DMS153 treated with DMSO at 0.1 percent for 48 hours (cell line): ENCODE measurements around the gene DNAJC25.

Source experiments
- DNase-seq: peaks from one replicate; lab custom pipeline; 2025; ENCODE audit not compliant: unreplicated experiment; lab: John Stamatoyannopoulos, UW

The DNAJC25 gene

GRCh38 chr9:111627260-111627963 is 3.7 kb upstream of the DNAJC25 start:
- no peak for DNase-seq

- DNase-seq: no peak
Measured at GRCh38 chr9:111628411-111628810, 2.7 kb upstream of the DNAJC25 start.

- no peak for DNase-seq
Measured at GRCh38 chr9:111630182-111630963, 761 bp upstream of the DNAJC25 start.

DNA sequence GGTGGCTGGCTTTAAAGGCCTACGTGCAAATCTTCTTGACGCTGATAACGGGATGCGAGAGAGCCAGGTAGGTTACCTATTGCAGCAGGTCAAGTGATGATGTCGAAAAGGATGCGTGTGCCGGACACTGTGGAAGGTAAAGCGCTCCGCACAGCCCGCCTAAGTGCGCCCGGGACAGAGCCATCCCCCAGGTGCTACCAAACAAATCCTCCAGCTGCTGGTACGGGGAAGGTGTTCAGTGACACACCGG is 245 bp upstream of the DNAJC25 start:
- no peak for DNase-seq

- no peak for DNase-seq
Measured at GRCh38 chr9:111632060-111632459, 926 bp downstream of the DNAJC25 start.

DNA sequence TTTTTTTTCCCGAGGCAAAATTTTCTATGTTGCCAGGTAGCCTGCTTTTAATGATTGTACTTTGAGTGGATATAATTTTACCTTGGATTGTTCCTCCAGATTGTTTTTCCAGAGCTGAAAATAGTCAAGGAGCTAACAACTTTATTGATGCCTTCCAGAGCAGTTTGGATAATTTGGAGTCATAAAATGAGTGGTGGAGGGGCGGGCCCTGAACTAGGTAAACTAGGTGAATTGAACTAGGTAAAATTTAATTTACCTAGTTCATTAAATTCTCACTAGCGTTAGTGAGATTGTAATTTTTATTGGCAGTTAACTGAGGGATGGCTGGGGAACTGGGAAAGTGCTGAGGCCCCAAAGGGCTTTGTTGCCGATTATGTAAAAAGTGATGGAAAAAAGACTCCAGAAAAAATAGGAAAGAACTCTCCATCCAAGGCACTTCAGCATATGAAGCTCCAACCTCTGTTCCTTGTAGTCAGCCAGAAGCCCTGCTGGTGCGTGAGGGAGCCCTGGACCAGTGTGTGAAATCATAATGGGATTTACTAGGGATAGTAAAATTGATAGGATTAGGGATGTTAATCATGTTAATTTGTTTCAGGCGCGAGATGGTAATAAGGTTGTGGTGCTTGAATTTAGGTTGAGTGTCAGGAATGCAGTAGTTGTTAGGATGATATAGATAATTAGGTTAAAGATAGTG is 1.7 kb downstream of the DNAJC25 start:
- no peak for DNase-seq

DNA sequence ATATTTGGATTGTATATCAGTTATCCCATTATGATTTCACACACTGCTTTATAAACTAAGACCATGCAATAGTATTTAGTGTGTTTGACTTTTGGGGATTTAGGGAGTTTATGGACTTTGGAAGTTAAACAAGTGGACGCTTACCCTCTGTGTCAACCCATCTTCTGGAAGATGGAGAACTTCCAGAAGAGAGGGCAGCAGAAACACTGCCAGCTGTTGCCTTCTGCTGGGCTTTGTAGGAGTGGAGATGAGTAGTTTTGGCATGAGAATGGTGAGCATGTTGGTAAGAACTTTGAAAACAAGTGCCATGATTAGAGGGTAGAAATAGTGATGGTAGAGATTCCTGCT is 2.2 kb downstream of the DNAJC25 start:
- no peak for DNase-seq

DNA sequence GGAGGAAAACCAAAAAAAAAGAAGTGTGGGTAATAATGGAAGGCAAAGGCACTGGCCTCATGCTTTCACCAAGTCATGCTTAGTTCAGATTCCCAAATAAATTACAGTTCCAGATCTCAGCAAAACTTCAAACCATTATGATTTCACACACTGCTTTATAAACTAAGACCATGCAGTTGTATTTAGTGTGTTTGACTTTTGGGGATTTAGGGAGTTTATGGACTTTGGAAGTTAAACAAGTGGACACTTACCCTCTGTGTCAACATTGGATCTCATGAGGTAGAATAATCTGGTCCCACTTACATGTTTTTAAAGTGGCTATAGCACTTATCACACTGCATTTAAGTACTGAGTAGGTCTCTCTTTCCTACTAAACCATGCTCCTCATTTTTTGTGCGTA is 3.7 kb downstream of the DNAJC25 start:
- DNase-seq: no peak

DNA sequence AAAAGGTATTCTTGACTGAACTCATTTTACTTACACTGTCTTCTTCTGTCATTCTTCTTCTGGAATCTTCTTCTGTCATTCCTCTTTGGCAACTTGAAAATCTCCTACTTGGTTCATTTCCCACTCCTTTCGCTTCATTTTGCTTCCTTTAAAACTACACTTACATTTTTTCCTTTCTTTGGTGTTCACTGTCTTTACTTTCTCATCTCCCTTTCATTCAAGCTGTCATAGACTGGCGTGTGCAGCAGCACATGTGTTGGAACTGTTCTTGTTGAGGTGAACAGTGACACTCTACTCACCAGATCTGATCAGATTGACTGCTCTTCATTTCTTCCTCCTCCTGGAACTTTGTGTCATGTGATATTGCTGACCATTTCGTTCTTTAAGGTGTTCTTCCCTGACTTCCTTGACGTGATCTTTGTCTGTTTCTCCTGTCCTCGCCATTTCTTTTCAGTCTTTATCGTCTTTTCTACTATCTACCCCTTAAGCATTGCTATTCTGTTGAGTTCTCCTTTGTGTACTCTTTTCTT is 6.4 kb downstream of the DNAJC25 start:
- no peak for DNase-seq

- no peak for DNase-seq
Measured at GRCh38 chr9:111644195-111644772, 13.2 kb downstream of the DNAJC25 start.

DNA sequence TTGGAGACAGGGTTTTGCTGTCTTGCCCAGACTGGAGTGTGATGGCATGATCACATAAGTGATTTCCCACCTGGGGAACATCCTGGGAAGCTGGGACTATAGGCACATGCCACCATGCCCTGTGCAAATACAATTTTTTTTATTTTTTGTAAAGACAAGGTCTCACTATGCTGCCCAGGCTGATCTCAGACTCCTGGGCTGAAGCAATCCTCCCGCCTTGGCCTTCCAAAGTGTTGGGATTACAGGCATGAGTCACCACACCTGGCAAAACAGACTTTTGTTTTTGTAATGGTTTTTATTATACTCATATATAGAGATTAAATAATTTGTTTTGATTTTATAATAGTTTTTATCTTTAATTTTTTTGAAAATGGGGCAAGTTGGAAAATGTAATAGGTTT is 14.7 kb downstream of the DNAJC25 start:
- no peak for DNase-seq

DNA sequence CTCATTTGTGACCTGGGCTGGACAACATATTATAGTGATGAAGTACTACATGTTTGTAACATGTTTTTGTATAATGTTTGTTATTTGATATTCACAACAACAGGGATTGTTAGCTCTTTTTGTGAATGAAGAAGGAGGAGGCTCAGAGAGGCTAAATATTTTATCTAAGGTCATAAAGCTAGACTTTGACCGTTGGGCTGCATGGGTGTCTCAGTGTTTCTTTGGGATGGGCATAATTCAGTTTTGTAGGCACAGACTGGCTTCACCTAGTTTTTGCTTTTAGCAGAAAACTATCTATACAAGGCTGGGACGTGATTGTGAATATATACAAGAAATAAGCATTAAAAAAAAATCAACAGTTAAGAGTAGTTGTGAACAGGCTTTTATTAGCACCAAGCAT is 15.3 kb downstream of the DNAJC25 start:
- no peak for DNase-seq

DNA sequence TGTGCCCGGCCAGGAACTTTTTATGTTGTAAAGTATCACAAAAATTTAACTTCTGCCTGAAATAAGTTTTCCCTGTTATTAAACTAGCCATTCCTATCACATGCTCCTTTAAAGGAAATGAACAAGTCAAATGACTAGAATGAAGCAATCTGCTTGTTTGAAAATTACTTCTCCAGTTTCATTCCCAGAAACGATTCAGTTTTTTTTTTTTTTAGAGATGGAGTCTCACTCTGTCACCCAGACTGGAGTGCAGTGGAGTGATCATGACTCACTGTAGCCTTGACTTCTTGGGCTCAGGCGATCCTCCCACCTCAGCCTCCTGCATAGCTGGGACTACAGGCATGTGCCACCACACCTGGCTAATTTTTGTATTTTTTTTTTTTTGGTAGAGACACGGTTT is 16.9 kb downstream of the DNAJC25 start:
- no peak for DNase-seq

GRCh38 chr9:111649016-111649415 is 17.9 kb downstream of the DNAJC25 start:
- DNase-seq: no peak

DNA sequence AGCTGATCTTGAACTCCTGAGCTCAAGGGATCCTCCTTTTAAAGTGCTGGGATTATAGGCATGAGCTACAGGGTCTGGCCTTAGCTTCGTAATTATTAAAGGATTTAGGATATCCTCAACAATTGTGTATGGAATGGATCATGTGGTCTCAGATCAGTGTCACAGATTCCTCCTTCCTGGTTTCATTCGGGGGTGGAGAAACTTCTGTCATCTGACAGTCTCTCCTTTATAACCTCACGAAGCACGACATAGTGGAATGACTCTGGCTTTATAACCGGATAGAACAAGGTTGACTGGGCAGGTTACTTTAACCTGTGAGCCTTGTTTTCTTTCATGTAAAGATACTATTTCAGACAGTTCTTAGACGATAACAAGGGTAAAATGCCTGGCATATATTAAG is 25.9 kb downstream of the DNAJC25 start:
- DNase-seq: no peak

DNA sequence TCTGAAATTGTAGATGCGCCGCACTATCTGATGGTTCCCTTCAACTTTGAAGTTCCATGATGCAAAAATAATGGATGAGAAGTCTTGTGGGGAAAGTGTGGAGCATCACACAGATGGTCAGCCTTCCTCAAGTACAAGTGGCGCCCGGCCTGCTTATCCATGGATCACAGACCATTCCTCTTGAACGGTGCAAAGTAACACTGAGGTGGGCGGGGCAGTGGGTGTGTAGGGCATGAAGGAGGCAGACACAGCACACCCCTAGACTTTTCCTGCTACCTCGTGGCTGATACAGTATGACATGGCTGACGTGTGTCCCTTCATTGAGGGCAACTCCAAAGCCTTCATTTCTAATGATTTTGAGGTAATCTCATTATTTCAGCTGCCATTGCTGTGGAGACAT is 27.8 kb downstream of the DNAJC25 start:
- DNase-seq: no peak

DNA sequence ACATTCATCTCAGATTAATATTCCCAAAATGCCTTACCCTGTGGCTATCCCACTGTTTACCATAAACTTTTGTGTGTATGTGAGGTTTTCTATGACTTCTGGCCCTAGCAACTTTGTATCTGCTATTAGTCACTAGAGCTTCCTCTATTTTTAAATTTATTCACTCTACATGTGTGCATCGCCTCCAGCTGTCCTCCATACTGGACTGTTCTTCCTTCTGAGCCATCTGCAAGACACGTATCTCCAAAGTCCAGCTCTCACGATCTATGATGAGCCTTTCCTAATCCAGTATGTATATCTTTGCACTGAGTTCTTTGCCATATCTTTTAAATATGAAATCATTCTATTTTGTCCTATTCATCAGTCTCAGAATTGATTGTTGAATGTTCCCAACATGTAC is 28.6 kb downstream of the DNAJC25 start:
- DNase-seq: no peak

DNA sequence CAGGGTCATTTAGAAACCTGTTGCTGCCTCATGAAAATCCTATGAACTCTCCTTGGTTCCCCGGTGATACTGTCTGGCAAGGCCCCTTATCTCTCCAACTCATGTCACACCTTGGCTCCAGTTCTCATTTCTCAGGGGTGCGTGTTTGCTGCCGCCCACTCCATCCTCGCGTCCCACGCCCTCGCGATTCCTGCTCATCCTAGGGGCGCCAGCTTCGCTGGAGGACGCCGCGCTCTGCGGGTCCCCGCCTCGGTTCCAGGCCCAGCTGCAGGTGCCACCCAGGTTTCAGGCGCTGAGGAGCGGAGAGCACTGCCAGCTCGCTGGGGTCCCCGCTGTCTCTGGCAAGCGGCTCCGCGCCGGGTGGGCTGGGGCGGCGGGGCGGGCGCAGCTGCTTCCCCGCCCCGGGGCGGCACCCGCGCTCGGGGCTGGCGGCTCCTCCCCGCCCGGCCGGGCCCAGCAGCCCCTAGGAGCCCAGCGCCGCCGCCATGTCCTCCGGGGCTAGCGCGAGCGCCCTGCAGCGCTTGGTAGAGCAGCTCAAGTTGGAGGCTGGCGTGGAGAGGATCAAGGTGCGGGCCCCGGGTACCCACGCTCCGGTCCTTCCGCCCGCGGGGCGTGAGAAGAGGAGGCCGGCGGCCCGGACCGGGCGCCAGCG is 30.1 kb downstream of the DNAJC25 start, which contains the start of gene GNG10:
Gene GNG10 (plus strand): TSS at position 456 of the 652 bp plus-strand sequence. CDS start 30 bp downstream, at position 486.
- peak; percentile 4 for DNase-seq

DNA sequence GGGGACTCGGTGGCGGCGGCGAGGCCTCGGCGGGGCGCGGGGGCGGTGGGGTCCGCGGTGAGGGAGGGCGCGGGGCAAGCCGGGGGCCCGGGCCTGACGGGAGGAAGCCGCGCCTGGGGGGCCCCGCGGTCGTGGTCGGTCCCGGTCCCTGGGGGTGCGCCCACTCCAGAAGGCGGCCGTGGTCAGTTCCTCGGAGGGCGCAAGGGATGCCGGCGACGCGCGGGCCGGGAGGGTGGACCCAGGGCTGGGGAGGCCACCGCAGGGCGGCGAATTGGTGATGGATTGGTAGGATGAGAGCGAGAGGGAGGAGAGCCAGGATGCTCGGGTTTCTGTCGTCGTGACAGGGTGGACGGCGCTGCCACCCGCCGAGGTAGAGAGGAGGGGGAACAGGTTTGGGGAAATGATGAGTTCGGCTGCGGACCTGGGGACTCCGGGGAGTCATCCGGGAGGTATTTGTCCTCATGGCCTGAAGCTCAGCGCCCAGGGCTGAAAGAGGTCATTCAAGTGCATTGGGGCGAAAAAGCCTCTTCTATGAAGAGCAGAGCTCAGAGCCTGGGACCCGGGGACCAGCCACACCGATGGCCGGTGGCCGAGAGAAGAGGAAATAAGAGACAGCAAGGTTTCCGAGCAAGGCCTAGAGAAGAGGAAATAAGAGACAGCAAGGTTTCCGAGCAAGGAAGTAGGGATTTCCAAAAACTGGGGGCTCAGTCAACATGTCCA is 30.8 kb downstream of the DNAJC25 start:
- peak; percentile 1 for DNase-seq

DNA sequence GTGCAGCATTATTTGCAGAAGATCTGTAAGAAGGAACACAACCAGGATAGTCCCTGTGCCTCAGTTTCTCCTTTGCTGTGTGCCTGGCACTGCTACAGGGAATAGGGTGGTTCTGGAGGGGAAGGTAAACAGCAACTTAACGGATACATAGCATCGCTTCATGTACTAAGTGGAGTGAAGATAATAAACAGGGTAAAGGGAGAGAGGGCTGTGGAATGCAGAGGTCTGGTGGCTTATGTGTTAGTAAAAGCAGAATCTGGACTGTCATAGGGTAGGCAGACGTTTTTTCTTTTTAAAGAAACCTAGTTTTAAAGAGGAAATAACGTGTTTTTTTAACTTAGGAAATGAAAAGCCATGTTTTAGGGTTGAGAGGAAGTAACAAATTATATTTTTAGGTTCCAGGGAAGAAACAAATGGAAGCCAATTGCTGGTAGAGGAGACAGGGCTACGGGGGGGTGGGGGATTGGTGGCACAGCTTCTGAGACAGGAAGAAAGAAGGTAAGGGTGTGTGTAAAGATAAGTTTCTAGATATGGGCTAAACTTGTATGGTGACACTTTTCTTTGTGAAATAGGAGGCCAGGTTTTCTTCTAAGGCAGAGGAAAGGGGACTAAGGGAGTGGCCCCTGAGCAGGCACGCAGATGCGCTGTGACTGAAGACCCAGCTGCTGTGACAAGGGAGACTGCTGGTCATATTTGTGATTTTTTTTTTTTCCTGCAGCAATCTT is 31.6 kb downstream of the DNAJC25 start:
- no peak for DNase-seq
